OCI-LY3 (cell line): ENCODE measurements around the gene GDAP2.

Experiments used
- EZH2phosphoT487 ChIP-seq: fragments of 200-600 bp; shearing (Covaris generic); IDR thresholded peaks from 2 replicates; pipeline ENCODE4 v1.6.1; 2018; ENCODE audit warnings: antibody characterized with exemption, mixed run types, low read depth
- TF ChIP-seq, protein P1 (sequence below): fragments of 200-600, 300-600 bp; sonication (generic); IDR thresholded peaks from 2 replicates; pipeline ENCODE4 v1.5.1; 2014; ENCODE audit warnings: antibody characterized with exemption, low read length, low read depth

DNA sequence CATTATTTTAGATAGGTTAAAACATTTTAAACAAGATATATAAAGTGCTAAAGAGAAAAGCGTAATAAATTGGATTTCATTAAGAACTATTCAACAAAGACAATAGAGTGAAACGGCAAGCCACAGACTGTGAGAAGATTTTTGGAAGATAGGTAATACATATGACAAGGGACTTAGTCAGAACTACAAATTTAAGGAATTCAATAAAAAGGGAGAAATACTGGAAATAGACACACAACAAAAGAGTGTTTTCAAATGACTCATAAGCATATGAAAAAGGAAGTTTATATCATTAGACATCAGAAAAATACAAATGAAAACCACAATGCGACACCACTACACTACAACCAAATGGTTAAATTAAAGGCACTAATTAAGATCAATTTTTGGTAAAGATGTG lies 90.5 kb downstream of the GDAP2 start:
- TF ChIP-seq, protein P1, sequence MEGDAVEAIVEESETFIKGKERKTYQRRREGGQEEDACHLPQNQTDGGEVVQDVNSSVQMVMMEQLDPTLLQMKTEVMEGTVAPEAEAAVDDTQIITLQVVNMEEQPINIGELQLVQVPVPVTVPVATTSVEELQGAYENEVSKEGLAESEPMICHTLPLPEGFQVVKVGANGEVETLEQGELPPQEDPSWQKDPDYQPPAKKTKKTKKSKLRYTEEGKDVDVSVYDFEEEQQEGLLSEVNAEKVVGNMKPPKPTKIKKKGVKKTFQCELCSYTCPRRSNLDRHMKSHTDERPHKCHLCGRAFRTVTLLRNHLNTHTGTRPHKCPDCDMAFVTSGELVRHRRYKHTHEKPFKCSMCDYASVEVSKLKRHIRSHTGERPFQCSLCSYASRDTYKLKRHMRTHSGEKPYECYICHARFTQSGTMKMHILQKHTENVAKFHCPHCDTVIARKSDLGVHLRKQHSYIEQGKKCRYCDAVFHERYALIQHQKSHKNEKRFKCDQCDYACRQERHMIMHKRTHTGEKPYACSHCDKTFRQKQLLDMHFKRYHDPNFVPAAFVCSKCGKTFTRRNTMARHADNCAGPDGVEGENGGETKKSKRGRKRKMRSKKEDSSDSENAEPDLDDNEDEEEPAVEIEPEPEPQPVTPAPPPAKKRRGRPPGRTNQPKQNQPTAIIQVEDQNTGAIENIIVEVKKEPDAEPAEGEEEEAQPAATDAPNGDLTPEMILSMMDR = no peak
- TF ChIP-seq EZH2phosphoT487 = no peak
